DND-41 (cell line): ENCODE data around the gene PXN.

Experiments used
- CTCF ChIP-seq: IDR thresholded peaks from 2 replicates; pipeline ENCODE4 v1.5.1; 2012; ENCODE audit warnings: borderline replicate concordance, low read length, moderate library complexity, mild to moderate bottlenecking; ENCODE audit not compliant: poor library complexity, severe bottlenecking; ENCODE audit errors: extremely low read depth
- EZH2 ChIP-seq: IDR thresholded peaks from 3 replicates; pipeline ENCODE4 v1.6.1; 2012; ENCODE audit warnings: borderline replicate concordance, low read depth, mild to moderate bottlenecking, moderate library complexity, low read length, inconsistent platforms; ENCODE audit not compliant: severe bottlenecking

- TF ChIP-seq CTCF, result no peak
- TF ChIP-seq EZH2, result no peak
Observed at GRCh38 chr12:120292661-120293531, 27.4 kb upstream of the PXN start, which contains the start of gene RNU4-1.
